Fibroblast of skin of scalp (primary cell): ENCODE measurements around the gene ZNF148. TPM values are rescaled to one million over a fixed set of nuclear protein-coding genes. Genes with fewer than 3 reads are reported as not detected.
A peak's percentile ranks its signal among the peaks of the same experiment; 100 is the strongest.
"Not testable (repeated sequence)": the region's sequence is repeated elsewhere in the genome, so short reads cannot be mapped to it uniquely, and the experiment has no call there.

Source experiments
- DNase-seq: peaks from one replicate; pipeline ENCODE4 v3.0.0-alpha.2; 2013
- polyA plus RNA-seq, 2 experiments: library from polyadenylated mRNA; unstranded; fragments of 120-200 nt; gene quantifications; one replicate each; pipeline ENCODE4 v1.2.1, GENCODE V29; 2013; ENCODE audit not compliant: insufficient read length in 2 of 2

Gene ZNF148
- polyA plus RNA-seq (2013, experiment 1 of 2; ENCODE audit: insufficient read length), result 19.9 TPM
- polyA plus RNA-seq (2013, experiment 2 of 2; ENCODE audit: insufficient read length), result 26.8 TPM

DNA sequence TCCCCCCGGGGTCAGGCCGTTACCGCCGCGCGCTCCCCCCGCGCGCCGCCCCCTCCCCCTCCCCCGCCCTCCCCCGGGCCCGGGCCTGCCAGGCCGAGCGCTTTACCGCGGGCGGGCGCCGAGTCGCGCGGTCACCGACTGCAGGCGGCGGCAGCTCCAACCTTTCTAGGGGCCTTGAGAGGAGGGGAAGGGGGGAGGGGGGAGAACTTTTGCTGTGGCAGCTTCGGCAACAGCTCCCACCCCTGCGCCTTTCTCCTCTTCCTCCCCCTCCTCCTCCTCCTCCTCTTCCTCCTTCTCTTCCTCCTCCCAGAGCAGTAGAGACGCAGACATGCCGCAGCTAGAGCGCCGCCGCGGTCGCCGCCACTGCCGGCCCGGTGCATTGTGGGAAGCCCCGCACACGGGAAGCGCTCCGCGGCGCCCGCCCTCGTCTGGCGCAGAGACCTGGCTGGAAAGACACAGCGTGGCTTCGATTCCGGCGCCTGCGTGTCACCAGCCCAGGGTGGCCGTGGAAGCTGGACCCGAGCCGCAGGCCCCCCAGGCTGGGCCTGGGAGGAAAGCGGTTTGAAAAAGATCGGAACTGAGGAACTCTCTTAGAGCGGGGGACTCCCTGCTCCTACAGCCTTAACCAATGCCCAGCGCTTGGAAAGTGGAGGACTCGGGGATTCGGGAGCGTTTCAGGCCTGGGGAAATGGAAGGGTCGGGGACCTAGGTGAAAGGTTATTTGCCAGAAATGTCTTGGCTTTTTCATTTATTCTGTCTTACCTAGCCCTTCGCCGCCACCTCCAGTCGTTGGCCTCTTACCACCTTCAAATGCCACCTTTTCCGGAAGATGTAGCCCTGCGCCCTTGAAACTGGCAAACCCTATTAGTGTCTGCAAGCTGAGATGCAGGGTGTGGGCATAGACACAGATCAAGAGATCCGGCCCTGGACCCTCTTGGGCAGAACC is at the start of gene ZNF148:
ZNF148 (minus strand) TSS at position 330 of the 946 bp plus-strand sequence. CDS start 61,685 bp downstream, outside the sequence.
- peak; percentile 92 for DNase-seq

DNA sequence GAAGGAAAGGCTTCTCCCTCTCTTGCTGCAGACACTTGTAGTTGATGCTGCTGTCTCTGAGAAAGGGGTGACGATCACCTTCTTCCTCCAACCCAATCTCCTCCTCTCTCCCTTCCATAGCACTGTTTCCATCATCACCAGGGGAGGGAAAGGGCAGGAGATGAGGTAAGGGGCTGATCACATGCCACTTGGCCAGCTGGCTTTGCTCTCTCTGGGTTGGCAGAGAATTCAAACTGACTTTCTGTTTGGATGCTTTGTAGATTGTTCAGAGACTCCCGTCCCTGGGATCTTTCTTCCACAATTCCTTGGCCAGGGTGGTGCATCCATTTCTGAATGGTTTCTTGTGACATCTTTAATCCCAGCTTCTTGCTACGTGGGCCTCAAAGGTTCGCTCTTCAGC is 43.2 kb upstream of the ZNF148 start:
- no peak for DNase-seq

DNA sequence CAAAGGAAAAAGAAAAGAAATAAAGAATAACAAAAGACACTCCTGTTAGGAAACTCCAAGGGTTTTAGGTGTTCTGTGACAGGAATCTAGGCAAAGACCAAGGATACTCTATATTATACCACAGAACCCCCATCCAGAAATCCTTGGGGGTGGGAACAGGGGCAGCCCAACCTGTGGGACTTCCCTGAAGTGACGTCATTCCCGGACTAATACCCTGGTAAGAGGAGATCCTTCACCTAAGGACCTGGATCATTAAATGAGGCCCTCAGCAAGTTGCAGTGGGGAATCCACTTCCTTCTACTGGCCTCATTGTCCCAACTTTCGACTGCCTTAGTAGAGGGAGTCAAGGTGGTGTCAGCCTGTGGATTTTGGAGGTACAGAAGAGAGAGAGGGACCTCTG is 41.1 kb upstream of the ZNF148 start:
- no peak for DNase-seq

- DNase-seq, result no peak
Observed at GRCh38 chr3:125414669-125415068, 39.5 kb upstream of the ZNF148 start.

DNA sequence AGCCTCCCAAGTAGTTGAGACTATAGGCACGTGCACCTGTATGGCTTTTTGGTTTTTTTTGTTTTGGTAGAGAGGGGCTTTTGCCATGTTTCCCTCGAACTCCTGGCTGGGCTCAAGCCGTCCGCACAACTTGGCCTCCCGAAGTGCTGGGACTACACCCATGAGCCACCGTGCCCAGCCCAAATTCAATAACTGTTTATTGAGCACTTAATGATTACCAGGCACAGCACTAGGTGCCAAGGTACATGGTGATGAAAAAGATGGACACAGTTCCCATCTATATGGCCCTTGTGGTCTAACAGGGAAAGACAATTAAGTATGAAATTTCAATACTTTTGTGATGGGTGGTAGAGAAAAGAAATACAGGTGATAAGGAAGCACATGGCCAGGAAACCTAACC is 35.8 kb upstream of the ZNF148 start:
- no peak for DNase-seq

GRCh38 chr3:125406070-125406469 is 30.9 kb upstream of the ZNF148 start:
- no peak for DNase-seq

DNA sequence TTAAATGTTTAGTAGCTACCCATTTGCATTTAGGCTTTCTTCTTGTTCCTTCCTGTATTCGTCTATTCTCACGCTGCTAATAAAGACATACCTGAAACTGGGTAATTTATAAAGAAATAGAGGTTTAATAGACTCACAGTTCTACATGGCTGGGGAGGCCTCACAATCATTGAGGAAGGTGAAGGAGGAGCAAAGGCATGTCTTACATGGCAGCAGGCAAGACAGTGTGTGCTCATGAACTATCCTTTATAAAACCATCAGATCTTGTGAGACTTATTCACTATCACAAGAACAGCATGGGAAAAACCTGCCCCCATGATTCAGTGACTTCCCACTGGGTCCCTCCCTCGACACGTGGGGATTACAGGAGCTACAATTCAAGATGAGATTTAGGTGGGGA is 30.4 kb upstream of the ZNF148 start:
- not testable (repeated sequence) for DNase-seq

DNA sequence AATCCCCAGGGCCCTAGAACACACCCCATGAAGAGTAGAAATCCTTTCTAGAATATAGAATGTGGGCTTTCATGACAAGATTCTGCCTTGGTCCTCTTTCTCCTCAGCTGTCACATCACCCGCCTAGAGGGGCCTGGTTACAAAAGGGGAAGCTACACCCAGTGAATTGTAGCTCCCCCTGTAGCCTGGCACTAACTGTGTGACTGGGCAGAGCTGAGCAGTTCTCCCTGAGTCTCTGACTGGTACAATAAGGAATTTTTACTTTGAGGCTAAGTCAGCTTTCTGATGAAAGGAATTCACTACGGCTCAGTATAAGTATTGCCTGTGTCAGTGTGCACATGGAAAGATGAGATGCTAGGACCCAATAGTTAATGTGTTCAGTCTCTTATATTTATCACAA is 28.7 kb upstream of the ZNF148 start:
- peak; percentile 83 for DNase-seq

DNA sequence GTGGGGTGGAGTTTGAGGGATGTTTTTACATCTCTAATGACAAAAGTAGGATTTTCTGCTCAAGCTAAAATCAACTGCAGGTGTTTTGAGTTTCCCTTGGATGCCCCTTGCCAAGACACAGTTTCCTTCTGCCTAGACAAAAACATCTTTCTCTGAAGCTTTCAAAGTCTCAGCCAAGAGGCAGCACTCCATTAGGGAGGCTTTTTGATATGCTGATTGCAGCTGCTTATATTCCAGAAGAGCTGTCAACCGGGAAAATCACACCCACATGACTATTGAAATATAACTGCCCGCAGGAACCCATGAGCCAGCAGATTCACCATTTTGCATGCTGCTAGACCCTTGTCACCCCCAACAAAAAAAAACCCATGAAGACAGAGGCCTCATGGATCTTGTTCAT is 27.5 kb upstream of the ZNF148 start:
- DNase-seq, result no peak

GRCh38 chr3:125401402-125401801 is 26.3 kb upstream of the ZNF148 start:
- DNase-seq, result peak; percentile 91

- no peak for DNase-seq
Observed at GRCh38 chr3:125398952-125399351, 23.8 kb upstream of the ZNF148 start.

GRCh38 chr3:125395091-125395490 is 20.0 kb upstream of the ZNF148 start:
- no peak for DNase-seq

DNA sequence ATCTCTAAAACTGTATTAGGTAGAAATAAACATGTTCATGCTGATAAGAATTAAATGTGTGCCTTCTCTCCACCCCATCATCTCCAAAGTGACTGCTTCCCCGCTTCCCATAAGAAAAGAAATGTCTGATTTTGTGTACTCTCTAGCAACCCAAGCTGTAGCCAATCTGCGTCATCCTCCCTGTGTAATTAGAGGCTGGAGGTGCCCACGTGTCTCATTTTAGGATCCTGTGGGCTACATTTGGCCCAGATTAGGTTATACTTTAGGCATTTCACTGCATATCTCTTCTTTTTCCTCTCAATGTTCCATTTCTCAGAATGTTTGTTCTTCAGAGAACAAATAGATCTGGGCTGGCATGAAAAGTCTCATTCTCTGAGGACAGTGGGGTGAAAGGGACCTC is 19.3 kb upstream of the ZNF148 start:
- no peak for DNase-seq

DNA sequence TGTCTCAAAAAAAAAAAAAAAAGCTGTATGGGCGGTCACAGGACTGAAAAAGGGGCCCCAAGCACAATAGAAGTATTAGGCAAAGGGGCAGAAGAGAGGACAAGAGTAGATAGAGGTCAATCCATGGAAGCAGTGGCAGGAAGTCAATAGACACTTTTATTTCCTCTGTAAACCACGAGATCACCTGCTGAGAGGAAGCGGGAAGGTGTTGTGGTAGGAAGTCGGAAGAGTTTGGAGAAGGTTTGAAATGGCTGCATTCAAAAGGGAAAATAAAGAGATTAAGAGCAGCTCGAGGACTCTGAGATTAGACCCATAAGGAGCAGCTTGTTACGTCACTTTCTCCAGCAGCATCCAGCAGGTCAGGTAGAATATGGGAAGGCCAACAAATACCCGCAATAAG is 14.2 kb upstream of the ZNF148 start:
- DNase-seq, result no peak

DNA sequence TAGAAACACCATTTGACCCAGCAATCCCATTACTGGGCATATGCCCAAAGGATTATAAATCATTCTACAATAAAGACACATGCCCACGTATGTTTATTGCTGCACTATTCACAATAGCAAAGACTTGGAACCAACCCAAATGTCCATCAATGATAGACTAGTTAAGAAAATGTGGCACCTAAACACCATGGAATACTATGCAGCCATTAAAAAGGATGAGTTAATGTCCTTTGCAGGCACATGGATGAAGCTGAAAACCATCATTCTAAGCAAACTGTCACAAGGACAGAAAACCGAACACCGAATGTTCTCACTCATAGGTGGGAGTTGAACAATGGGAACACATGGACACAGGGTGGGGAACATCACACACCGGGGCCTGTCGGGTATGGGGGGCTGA is 13.2 kb upstream of the ZNF148 start:
- DNase-seq, result not testable (repeated sequence)

GRCh38 chr3:125386811-125387210 is 11.7 kb upstream of the ZNF148 start:
- no peak for DNase-seq

DNA sequence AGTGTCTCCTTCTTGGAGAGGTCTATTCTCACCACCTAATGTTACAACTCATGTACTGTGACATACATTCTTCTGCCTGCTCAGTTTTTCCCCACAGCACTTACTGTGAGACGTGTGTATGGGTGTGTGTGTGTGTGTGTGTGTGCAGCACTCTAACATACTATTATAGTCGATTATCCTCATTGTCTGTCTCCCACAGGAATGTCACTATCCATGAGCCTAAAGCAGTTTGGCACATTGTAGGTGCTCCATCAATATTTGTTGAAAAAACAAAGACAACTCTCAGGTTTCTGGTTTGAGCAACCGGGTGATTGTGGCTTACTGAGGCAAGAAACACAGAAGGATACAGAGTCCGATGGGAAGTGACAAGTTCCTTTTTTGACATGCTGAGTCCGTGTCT is 8.6 kb upstream of the ZNF148 start:
- DNase-seq, result no peak

DNA sequence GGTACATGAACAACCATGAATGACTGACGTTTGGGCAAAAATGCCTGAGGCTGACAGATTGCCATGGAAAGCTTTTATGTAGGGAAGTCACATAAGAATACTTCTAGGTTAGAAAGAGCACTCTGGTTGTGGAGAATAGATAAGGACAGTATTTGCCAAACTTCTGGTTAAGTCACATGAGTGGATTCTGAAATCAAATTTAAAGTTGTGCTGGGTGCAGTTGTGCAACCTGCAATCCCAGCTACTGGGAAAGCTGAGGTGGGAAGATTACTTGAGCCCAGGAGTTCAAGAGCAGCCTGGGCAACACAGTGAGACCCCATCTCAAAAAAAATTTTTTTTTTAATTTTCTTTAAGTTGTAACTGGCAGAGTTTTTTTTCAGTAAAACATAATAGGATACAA is 7.2 kb upstream of the ZNF148 start:
- no peak for DNase-seq

GRCh38 chr3:125381743-125382142 is 6.6 kb upstream of the ZNF148 start:
- peak; percentile 66 for DNase-seq

DNA sequence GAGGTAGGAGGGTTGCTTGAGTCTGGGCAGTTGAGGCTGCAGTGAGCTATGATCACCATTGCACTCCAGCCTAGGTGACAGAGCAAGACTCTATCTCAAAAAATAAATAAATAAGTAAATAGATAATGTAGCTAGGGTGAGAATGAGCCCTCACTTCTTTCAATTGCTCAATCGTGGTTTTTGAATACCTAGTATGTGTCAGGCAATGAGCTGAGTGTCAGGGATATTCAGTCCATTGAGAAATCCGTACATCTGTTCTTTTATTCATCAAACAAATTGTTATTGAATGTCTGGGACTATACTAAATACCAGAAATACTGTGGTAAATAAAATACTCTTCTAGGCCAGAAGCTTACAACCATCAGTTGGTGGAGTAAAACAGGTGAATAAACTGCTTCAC is 6.2 kb upstream of the ZNF148 start:
- no peak for DNase-seq

DNA sequence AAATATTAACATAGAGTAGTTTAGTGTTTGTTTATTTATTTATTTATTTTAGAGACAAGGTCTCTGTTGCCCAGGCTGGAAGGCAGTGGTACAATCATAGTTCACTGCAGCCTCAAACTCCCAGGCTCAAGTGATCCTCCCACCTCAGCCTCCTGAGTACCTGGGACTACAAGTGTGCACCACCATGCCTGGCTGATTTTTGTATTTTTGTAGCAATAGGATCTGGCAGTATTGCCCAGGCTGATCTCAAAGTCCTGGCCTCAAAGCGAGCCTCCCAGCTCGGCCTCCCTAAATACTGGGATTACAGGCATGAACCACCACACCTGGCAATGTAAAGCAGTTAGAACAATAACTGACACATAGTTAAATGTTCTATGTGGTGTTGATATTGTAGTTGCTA is 4.4 kb upstream of the ZNF148 start:
- DNase-seq, result no peak

DNA sequence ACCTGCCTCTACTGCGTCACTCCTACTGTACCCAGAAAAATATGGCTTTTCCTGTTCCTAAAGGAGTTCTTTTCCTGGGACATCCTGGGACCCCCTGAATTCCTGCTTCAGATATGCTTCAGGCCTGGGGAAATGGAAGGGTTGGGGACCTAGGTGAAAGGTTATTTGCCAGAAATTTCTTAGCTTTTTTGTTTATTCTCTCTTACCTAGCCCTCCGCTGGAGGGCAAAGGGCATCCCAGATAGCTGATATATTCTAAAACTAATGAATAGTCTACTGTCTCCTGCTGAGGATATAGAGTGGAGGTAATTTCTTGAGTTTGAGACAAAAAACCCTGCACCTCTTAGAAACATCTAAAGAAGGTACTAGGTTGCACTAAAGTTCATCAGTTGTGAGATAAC is 3.6 kb upstream of the ZNF148 start:
- no peak for DNase-seq

DNA sequence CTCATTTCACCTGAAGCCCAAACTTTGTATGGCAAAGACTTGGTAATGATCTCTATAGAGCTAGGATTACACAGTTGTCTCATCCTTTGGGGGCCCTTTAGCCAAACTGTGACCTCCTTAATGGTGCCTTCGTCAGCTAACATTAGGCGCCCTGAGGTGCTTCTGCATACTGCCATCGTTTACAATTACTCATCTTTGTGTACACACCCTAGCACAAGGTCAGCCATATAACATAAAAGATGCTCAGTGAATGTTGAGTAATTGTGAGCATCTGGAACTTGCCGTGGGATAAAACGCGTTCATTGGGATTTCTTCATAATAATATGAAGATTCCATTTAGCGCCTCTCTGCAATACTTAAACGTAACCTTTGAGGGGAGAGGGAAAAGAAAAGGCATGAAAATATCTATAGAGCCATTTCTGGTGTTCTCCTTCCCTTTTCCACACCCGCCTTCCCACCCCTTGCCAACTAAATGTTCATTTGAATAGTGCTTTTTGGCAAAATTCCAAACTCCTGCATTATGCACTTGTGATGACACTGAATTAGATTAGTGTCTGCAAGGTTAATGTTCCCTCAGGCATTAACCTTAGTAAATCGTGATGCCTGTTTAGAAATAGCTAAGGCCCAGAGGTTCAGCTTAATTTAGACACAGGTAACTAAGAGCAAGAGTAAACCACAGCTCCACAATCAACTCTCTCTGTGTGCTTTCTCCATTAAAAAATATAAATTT is 990 bp upstream of the ZNF148 start:
- DNase-seq, result no peak
